Umbilical cord (tissue), 2 donors: ENCODE measurements around the gene POLR1D. TPM values are rescaled to one million over a fixed set of nuclear protein-coding genes. Genes with fewer than 3 reads are reported as not detected.

Experiments used
- DNase-seq: peaks from one replicate; pipeline ENCODE4 v3.0.0-alpha.2; 2015; ENCODE audit warnings: low spot score
- total RNA-seq: library from RNA; depleted of rRNA; stranded (reverse); fragments of >200 nt; gene quantifications from one replicate; pipeline ENCODE4 v1.2.3, GENCODE V29; 2014; ENCODE audit warnings: low replicate concordance; ENCODE audit not compliant: insufficient read depth

The POLR1D gene
- total RNA-seq, result 111 TPM

DNA sequence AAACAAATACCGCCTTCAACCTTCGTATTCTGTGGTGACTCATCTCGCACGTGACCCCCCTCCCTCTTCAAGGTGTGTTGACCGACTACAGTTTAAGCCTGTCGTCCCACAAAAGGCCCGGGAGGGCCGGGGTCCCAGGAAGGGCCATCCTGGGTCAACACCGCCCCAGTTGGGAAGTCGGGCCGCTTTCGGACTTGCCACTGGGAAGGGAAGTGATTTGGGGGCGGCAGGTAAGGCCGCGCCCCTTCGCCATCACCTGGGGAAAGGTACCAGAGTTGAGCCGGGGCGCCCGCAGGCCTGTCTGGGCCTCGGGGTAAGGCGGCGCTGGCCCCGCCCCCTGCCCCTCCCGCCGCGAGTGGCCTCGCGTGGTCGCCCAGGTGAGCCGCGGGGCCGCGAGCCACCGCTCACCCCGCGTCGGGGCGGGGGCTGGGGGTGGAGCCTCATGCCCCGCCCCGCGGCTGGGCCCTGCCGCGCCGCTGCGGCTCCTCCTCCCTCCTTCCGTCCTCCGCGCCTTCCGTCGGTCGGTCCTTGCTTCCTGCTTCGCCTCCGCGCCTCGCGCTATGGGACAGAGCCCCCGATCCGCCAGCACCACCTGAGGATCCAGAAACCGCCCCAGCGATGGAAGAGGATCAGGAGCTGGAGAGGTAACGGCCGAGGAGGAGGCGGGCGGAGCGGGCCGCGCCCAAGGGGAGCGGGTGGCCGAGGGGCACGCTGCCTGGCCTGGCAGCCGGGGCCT lies at the start of gene POLR1D:
TSS of gene POLR1D (plus strand) at position 527 of the 736 bp plus-strand sequence. CDS start at position 619, 92 bp downstream.
- peak; percentile 79 for DNase-seq

DNA sequence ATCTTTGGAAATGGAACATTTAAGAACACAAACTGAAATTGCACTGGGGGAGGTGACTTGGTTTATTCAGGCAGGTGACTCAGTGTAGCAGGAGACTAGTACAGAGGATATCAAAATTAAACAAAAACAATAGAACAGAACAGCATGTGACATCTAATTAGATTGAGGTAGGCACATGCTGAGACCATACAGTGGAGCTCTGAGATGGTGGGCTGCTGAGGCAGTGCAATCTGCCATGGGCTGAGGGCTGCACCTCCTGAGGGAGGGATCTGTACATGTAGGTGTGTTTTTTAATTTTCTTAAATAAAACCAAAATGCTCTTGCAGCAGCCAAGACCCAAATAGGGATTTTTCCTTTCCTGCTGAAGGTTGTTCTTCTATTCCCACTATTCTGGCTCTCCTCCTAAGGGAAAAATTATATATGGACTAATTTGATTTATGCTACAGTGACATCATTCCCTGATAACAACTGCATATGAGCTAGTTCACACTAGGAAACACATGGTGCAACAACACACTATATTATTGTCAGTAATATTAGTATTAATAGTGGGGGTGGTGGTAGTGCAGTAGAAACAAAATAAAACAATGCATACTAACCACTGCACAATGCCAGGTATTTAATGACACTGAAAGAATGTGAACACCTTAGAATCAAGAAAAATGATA lies 49.3 kb upstream of the POLR1D start:
- DNase-seq, result no peak

DNA sequence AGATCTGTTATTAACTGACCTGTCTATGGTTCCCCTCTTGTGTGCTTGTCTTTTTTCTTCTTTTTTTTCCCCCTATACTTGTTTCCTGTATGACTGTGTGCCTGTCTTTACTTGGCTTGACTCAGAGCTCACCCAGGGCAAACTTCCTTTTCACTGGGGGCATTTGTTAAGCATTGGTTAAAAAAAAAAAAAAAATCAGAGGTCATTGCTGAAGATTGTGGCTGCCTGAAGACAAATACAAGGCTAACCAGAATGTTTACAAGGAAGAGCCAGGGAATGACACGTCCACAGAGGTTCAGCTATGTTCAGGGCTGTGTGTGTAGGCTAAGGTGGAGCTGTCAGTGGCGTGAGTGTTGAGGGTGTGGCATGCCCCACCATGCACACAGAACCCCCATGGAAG lies 48.4 kb upstream of the POLR1D start:
- no peak for DNase-seq

DNA sequence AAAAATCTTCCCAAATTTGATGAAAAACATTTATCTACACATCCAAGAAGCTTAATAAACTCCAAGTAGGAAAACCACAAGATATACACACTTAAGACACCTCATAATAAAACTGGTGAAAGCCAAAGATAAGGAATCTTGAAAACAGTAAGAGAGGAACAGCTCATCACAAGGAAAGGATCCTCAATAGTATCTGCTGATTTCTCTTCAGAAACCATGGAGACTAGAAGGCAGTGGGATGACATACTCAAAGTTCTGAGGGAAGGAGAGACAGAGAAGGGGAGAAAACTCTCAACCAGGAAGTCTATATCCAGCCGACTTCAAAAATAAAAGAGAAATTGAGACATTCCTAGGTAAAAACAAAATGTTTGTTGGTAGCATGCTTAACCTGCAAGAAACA lies 47.0 kb upstream of the POLR1D start:
- no peak for DNase-seq

DNA sequence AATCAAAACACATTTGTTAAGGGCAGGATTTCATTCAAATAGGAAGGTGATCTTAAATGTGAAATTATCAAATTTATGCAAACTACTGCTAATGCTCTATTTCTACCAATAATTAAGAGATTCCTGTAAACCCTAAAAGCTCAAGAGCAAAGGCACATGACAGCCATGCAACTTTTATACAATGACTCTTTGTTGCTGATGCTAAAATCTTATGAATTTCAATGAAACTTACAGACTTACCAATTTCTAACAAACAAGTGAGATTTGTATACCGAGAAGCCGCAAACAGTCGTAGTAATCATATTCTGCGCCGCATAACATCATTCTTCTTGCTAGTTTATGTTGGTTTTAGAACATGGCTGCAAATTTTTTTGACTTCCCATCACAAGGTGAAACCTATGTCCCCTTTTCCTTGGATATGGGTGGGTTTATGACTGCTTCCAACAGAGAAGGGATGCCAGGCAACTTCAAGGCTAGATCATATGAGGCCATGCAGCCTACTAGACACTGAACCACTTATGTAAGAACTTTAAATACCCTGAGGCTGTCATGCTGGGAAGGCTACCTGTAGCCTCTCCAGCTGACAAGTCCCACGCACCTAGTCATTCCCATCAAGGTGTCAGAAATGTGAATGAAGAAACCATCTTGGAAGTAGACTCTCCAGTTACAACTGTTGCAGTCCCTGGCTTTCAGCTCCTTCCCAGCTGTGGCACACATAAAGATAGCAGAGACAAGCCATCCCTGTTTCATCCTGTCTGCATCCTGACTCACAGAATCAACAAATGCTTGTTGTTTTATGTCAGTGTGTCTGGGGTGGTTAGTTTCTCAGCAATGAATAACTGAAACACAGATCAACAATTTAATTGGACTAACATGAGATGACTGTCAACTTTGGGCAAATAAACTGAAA lies 43.3 kb upstream of the POLR1D start:
- DNase-seq, result no peak

- DNase-seq, result no peak
Measured at GRCh38 chr13:27583645-27584044, 38.0 kb upstream of the POLR1D start.

DNA sequence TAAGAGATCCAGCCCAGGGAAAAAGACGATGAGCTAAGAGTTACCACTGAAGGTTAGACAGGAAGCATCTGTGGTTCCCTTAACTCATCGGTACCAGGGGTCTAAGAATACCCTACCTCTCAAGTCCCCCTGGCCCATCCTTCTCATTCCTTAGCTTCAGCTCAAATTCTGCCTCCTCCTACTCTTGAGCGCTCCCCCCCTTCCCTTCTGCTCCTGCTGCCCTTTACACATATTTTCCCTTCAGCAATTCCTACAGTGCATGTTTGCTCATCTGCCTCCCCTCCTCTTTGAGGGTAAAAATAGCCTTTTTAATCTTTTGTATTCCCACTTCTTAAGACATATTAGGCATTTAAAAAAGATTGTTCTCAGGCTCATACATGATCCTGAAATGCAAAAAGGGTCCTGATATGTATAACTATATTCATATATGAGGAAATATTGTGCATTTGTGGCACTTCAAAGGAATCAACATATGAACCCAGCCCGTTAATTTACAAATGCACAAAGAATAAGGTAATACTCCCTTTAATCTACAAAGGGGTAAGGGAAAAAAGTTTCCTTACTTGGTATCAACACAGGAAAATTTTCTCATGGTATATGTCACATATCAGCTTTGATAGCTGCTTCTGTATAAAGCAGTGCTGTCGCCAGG lies 34.5 kb upstream of the POLR1D start:
- DNase-seq, result no peak

GRCh38 chr13:27588405-27588804 lies 33.3 kb upstream of the POLR1D start:
- no peak for DNase-seq

GRCh38 chr13:27592865-27593264 lies 28.8 kb upstream of the POLR1D start:
- no peak for DNase-seq

GRCh38 chr13:27593267-27593666 lies 28.4 kb upstream of the POLR1D start:
- DNase-seq, result no peak

- DNase-seq, result no peak
Measured at GRCh38 chr13:27595055-27595811, 26.5 kb upstream of the POLR1D start.

- no peak for DNase-seq
Measured at GRCh38 chr13:27599096-27599495, 22.6 kb upstream of the POLR1D start.

DNA sequence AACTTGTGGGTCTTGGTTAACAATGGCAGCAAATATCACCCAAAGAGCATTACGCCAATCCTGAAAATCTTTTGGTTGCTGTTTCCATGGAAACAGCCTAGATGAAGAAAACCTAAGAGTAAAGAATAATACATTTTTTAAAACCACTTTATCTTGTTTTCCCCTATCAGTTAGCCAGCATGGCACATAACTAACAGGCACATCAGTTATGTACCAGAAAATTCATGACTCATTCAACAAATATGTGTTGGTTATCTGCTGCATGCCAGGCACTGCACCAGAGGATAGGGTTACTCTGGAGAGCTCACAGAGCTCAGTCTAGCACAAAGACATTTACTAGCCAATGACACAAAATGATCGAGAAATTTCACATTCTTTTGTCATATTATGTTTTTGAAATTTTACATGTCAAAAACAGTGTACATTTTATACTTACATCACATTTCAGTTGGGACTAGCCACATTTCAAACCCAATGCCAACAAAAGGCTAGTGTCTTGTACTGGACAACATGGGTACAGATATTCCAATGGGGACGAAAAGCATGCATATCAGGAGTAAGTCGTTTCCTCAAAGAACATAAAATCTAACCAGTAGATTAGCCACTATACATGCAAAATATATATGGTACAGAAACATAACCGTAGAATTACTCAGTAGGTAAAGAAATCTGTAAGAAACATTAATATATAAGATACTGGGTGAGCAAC lies 21.7 kb upstream of the POLR1D start:
- DNase-seq, result no peak

DNA sequence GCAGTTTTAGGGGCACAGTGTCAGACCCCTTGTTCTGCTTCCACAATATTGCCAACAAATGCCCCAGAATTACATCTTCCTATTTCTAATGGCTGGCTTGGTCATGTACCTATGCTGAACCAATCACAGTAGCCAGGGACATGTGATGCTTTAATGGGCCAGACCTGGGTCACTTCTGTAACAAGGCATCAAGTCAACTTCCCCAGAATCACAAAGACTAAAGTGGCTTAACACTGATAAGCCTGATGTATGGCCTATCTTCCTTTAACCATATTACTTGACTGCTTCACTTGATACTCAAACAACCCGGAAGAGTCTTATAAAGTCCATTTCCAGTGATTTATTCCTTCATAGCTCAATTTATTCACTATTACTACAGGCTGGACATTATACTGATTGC lies 21.0 kb upstream of the POLR1D start:
- DNase-seq, result no peak

GRCh38 chr13:27601208-27601607 lies 20.5 kb upstream of the POLR1D start:
- no peak for DNase-seq

DNA sequence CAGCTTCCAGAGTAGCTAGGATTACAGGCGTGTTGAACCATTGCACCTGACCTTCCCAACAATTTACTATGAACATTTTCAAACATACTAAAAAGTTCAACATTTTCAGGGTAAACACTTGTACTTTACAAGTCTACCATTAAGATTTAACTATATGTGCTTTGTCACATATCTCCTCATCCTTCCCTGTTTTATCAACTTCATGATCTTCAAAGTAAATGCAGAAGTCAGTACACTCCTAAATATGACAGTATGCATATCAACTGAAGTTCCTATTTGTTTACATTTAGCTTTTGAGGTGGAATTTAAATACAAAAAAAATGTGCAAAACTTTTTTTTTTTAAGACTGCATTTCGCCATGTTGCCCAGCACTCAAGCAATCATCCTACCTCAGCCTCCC lies 19.9 kb upstream of the POLR1D start:
- DNase-seq, result no peak

DNA sequence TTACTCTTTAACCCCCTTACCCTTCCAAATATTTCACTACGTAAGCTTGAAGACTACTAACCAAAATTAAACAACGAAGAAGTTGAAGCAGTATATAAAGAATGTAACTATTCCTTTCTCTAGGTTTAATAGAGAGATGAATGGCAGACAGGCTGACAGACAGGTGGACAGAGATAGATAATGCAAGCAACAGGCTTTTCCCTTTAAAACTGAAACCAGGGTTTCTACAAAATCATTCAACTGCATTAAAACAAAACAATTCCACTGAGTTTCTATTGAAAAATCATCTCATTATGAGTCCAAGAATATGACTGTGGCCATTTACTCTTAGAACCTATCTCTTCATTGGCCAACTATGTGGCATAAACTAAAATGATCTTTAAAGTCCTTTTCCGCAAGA lies 16.6 kb upstream of the POLR1D start:
- no peak for DNase-seq

GRCh38 chr13:27605610-27606200 lies 16.0 kb upstream of the POLR1D start:
- no peak for DNase-seq

- DNase-seq, result no peak
Measured at GRCh38 chr13:27607125-27607524, 14.6 kb upstream of the POLR1D start.

DNA sequence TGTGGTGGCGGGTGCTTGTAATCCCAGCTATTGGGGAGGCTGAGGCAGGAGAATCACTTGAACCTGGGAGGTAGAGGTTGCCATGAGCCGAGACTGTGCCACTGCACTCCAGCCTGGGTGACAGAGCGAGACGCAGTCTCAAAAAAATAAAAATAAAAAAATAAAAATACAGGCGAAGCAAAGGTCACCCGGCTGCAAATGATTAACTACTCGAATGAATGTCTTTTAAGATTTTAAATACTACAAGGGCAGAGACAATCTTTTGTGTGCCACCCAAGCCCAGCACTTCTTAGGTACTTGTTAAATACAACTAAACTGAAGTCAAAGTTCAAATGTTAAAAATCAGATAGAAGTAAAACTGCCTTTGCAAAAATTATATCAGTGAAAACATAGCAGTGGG lies 8.1 kb upstream of the POLR1D start:
- no peak for DNase-seq
